ENCODE results near the gene RESP18. TPM values are rescaled to one million over a fixed set of nuclear protein-coding genes. Genes with fewer than 3 reads are reported as not detected.
"Not testable (repeated sequence)": the region's sequence is repeated elsewhere in the genome, so short reads cannot be mapped to it uniquely, and the experiment has no call there.

Gene RESP18
- total RNA-seq, 1 experiment from 2014 or later = not detected

DNA sequence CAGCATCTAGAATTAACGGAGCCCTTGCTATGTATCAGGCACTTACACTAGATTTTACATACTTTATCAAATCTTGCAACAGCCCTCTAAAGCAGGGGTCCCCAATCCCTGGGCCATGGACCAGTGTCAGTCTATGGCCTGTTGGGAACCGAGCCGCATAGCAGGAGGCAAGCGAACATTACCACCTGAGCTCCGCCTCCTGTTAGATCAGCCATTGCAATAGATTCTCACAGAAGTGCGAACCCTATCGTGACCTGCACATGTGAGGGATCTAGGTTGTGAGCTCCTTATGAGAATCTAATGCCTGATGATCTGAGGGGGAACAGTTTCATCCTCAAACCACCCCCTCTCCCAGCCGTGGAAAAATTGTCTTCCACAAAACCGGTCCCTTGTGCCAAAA lies 39.9 kb downstream of the RESP18 start:
- no peak for DNase-seq (ENCODE audit: low read depth)

DNA sequence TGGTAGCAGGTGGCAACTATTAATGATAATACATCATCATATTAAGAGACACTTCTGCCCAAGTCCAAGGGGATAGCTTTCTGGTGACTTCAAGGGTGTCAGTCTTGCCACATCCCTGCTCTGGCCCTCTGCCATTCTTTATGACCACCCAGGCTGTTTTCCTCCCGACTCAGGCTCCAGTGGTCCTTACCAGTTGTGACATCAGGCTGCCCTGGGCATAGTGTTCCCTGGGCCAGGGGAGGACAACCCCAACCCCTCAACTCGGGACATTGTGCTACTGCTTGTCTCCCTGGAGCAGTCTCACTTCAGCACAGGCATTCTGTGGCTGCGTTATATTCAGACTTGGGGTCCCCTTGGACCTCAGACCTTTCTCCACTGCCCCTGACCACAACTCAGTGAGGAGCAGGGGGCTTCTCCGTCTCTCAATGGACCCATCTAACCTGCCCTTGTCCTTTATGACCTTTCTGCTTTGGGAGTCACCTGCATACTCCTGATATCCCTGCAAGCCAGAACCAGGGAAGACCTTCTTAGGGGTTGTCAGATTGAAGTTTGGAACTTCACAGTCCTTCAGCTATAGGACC lies 40.5 kb downstream of the RESP18 start:
- DNase-seq (ENCODE audit: low read depth) = no peak

DNA sequence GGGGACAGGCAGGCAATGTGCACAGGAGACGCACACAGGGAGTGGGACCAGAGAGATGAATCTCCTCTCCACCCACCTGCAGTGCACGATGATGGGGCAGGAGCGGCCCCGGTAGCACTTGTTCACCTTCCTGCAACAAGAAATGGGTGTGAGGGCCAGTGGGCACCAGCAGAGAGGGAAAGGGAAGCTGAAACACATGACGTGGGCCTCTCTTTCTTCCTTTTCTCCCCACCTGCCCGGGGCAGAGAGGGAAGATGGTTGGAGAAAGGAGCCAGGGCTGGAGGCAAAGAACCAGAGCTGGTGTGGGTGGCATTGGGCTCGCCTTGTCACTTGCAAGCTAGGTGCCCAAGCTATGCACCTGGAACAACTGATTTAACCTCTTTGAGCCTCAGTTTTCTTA lies 41.1 kb downstream of the RESP18 start:
- no peak for DNase-seq (ENCODE audit: low read depth)

DNA sequence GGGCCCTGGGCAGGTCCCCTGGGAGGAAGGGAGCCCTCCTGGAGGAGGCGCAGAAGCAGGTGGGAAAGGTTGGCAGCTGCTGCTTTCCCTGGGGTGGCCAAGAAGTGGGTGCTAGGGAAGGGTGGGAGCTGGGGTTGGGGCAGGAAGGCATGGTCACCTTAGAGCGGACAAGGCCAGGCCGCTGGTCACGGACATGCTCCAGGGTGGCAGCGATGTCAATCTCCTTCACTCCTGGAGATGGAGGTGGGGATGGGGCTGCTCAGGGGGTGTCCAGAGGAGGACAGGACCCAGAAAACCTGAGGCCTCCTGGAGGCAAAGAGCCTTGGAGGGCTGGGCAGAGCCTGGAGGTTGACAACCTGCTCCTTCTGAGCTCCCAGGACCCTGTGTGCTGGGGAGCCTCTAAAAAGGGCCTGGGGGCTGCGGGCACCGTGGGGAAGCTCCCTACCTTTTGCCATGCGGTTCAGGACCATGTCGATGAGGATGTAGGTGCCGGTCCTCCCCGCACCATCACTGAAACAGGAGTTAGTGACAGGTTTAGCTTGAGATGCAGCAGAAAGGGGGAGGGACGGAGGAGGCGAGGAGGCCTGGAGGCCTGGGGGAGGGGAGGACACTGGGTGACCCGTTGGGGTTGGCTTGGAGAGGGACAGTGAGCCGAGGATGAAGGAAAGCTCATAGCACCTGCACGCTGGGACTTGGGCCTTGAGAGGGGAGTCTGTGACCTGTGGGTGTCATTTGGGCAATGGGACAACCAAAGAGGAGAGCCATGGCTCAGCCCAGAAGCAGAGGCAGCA lies 42.0 kb downstream of the RESP18 start:
- DNase-seq (ENCODE audit: low read depth) = no peak

DNA sequence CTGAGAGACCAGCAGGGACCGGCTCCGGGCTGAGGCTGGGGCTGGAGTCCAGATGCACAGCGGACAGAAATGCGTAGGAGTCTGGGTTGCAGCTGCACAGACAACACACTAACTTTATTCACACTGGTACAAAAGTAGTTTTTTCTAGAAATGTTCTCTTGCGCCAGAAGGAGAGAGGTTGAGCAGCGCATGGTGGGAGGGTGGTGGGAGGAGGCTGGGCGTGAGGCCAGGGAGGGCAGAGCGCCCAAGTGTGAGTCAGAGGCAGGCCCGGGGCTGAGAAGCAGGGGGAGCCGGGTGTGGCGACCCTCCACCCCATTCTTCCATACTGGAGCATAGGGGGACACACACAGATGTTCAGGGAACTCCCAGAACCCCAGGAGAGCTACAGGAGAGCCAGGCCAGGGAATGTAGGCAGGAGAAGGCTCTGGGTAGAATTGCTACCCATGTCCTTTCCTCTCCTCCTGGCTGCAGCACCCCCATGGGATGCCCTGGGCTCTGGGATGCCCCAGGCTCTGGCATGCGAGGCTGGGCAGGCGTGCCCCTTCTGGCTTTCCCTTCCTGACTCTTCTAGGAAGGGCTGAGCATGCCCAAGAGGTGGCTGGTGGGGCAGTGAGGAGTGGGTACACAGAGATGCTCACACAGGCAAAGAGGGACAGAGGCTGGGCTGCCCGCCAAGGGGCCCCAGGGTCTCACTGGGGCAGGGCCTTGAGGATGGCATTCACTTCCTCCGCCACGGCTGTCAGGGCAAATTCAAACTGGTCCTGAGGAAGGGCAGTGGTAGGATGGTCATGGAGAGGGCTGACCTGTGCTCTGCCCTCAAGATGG lies 42.8 kb downstream of the RESP18 start:
- peak; percentile 93 for DNase-seq (ENCODE audit: low read depth)

DNA sequence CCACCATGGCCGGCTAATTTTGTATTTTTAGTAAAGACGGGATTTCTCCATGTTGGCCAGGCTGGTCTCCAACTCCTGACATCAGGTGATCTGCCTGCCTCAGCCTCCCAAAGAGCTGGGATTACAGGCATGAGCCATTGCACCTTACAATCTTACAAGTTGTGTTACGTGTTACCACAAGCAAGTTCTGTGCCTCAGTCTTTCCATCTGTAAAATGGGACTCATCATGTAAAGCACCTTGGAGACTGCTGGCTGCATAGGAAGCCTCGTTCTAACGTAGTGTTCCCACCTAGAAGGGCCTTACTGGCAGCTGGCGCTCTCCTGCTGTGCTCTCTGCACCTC lies 43.4 kb downstream of the RESP18 start:
- no peak for DNase-seq (ENCODE audit: low read depth)

DNA sequence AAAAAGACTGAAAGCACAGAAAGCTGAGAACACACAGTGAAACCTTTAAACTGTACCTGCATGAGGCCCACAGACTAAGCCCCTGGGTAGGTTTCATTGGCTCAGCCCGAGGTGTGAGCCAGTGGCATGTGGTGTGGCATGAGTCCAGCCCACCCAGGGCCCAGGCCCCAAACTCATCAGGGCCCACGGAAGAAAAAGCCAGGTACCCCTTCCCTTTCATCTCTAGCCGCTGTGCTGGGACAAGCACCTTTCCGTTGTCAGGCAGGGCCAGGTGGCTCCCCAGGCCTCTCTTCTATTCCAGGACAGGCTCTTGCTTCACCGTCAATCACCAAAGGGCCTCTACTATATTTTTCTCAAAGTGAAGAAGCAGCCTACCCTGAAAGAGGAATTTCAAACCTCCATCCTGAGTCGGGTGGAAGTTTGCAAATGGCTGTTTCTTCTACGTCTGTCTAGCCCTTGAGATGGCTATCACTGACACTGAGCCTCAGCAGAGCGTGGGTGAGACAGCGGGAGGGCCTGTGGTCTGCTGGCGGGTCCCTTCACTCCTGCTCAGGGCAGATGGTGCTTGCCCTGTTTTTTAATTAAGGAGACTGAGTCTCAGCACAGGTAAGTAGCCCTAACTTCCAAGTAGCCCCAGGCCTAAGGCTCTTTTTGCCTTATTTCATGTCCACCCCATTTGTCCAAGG lies 44.8 kb downstream of the RESP18 start:
- DNase-seq (ENCODE audit: low read depth) = no peak

DNA sequence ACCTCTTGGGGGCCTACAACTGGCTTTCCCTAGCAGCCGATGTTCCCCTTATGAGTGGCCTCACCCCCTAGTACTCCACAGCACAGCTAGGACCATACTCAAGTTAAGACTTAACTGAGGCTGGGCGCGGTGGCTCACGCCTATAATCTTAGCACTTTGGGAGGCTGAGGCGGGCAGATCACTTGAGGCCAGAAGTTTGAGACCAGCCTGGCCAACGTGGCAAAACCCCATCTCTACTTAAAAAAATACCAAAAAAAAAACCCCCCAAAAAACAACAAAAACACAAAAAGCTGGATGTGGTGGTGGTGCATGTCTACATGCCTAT lies 45.5 kb downstream of the RESP18 start:
- not testable (repeated sequence) for DNase-seq (ENCODE audit: low read depth)

DNA sequence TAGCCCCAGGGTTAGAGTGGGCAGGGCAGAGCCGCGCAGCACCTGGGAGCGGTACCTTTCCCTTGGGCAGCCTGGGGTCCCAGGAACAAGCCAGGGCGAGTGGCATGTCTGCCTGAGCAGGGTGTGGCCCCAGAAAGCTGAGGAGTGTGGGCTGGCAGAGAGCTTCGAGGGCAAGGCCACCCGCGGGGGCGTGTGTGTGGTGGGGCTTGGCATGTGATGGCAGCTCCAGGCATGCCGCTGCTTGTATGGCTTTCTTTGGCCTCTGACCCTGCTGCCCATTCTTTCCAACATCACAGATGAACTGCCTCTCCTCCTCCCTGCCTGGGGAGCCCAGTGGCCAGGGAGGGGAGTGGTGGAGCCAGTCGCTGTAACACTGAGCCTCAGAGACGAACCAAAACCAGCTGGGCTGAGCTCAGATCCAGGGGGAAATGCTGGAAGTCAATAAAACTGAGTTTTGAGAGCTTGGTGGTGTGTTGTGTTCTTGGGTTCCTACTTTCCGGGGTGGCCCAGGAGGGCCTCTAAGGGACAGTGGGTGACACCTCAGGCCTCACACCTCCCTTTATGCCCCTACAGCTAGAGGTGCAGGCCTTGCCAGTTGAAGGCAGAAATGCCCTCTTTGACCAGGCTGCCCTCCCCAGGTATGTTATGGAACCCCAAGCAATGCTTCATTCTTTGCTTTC lies 46.0 kb downstream of the RESP18 start:
- DNase-seq (ENCODE audit: low read depth) = no peak

DNA sequence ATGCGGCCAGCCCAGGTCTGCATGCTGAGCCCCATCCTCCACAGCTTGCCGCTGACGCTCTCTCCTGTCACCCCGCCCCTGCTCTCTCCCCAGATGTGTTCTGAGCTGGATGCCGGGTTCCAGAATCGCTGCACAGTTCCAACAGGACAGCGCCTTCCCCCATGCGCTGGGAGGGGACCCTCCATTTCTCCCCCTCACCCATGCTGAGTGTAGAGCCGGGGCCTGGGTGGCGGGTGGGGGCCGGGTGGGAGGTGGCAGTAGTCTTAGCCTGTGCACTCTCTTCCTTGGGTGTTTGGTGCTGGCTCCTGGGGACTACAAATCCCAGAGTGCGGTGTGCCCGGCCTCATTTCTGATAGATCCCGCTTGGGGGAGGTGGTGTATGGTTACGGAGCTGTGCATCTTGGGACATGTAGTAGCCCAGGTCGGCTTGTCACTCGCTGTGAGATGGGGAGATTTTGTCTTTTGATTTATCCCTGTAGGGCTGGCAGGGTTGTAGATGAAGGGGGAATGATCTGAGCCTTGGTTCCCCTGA lies 46.6 kb downstream of the RESP18 start:
- no peak for DNase-seq (ENCODE audit: low read depth)

DNA sequence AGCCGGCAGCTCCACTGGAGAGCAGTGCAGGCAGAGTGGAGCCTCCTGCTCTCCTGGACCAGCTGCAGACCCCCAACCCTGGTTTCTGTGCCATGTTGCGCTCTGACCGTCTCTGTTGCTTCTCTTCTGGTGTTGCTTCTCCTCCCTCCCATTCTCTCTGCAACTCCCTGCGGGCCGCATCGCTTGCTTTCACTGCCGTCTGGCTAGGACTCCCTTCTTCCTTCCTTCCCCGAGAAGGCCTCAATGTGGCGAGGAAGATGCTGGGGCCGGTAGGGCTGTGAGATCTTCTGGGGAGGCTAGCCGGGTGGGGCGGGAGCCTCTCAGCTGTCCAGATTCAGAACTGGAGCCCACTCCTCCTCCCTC lies 47.2 kb downstream of the RESP18 start:
- DNase-seq (ENCODE audit: low read depth) = no peak

DNA sequence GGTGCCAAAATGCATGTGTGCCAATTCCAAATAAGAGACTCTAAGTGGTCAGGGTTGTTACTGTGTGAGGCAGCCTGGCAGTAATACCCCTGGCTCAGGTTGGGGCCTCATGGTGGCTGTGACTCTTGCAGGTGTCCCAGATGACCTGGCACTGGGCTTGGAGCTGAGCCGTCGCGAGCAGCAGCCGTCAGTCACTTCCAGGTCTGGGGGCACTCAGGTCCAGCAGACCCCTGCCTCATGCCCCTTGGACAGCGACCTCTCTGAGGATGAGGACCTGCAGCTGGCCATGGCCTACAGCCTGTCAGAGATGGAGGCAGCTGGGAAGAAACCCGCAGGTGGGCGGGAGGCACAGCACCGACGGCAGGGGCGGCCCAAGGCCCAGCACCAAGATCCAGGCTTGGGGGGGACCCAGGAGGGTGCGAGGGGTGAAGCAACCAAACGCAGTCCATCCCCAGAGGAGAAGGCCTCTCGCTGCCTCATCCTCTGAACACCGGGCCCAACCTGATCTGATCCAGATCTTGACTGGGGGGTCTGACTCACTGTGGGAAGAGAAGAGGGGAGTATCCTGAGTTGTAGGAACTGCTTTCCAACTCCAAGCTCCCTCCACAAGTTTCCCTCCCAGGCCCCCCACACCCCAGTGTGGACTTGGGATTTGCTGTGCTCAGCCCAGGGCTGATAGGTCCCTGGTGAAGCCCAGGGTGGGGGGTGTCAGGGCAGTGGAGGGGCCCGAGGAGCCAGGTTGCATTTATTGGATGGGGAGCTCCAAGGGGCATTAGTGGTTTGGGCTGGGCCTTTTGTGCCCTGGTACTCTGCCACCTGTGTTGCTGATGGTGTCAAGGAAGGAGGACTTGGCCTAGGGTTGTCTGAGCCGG lies 47.8 kb downstream of the RESP18 start:
- DNase-seq (ENCODE audit: low read depth) = no peak

DNA sequence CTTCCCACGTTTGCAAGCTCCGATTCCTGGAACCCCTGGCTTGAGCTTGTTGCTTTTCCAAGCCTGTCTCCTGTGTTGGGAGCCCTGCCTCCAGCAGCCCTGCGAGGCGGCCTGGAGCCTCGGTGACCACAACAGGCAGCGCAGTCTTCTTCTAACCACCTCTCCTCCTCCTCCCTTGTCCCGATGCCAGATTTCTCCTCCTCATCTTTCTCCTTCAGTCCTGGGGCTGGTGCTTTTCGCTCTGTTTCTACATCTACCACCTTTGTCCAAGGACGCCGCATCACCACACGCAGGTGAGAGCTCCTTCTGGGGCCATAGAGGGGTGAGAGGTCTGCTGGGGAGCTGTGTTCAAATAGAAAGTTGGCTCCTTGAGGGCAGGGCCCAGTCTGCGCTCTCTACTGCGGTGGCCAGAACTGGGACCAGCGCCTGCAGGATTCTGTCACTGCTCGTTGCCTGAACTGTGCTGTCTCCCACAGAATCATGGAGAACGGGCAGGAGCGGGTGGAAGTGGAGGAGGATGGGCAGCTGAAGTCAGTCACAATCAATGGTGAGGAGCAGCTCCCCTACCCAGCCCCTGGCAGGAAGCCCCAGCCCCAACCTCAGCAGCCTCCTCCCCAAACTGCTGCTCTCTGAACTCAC lies 49.5 kb downstream of the RESP18 start:
- no peak for DNase-seq (ENCODE audit: low read depth)

DNA sequence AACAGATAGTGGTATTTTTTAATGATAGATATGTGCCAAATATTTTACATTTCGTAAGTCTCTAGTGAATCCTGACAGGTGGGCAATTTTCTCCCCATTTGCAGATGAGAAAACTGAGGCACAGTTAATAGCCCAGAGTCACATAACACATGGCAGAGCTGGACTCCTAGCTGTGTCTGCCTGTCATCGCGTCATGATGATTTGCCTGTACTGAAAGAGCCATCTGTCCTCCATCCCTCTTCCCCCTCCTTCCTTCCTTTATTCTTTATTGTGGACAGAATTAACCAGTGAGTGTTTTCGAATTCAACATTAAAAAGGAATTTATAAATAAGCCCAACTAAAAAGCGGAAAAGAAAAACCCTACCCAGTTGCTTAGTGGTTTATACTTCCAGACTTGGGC lies 50.2 kb downstream of the RESP18 start:
- no peak for DNase-seq (ENCODE audit: low read depth)

DNA sequence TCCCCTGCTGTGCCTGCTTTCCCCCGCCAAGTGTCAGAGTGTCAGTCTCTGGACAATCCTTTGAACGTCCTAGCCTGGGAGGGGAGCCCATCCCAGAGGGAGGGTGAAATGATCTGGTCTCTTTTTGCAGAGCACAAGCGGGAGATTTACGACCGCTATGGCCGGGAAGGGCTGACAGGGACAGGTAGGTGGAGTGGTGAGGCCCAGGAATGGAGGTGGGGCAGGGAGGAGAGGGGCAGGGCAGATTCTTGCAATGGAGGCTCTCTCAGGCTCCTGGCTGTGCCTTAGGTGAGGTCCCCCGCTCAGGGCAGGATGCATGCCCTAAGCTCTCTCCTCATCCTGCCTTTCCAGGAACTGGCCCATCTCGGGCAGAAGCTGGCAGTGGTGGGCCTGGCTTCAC lies 51.0 kb downstream of the RESP18 start:
- DNase-seq (ENCODE audit: low read depth) = no peak

DNA sequence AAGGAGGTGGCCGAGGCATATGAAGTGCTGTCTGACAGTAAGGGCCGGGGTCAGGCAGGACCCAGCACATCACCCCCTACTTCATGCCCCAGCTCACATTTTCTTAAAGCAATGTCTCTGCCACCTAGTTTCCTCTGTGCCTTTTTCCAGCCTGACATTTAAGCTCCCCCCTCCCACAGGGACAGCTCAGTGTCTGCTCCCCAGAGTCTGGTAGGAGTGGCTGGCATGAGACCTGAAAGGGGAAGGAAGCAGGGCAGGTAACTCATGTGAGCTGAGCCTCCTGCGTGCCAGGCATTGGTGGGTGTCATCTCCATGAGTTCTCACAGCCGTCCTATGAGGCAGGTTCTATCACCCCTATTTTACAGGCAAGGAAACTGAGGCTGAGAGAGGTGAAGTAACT lies 51.9 kb downstream of the RESP18 start:
- DNase-seq (ENCODE audit: low read depth) = no peak

DNA sequence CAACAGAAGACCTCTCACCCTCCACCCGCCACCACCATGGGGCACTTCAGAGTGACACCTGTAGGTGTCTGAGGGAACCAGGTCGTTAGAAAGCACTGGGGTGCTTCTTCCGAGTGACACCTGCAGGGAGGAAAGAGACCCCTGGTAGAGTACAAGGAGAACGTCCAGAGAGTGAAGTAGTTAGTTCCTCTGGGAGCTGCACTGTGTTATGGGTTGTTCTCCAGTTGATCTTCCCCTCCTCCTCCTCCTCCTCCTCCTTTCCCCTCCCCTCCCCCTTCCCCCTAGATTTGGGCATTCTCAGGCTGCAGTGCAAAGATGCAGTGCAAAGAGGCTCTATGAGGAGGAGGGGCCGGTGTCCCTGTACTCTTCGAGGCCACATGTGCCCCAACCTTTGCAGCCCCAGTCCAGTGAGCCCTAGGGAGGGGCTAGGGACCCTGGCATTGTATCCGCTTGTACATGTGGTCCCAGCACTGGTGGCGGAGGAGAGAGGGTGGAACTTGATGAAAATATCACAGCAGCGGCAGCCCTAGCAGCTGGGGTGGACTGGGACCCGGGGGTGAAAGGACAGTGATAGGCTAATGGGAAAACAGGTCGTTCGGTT lies 52.5 kb downstream of the RESP18 start:
- no peak for DNase-seq (ENCODE audit: low read depth)

DNA sequence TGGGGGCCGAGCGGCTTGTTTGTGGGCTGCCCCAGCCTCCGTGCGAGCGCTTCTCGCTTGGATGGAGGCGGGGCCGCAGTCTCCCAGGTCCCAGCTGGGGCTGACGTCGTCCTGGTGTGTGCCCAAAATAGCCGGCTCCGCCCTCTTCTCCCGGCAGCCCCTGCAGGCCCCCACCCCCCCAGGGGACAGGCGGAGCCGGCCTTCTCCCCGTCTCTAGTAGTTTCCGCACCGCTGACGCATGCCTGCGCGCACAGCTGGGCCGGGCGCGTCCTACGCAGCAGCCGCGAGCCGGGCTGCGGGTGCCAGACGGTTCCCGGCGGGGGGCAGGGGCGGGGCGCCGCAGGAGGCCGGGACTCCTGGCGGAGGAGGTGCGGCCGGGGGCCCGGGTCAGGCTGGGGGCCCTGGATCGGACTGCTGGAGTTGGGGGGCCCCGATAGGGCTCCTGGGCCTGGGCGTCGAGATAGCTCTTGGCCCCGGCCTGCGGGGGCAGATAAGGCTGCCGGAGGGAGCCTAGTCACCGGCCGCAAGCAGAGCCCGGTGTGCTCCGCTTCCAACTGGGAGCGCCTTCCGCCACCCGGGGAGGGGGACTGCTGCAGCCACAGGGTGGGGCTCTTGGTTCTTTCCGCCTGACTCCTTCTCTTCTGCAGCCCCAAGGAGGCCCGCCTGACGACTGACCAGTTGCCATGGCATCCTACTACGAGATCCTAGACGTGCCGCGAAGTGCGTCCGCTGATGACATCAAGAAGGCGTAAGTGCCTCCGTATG lies 53.2 kb downstream of the RESP18 start, which contains the start of gene DNAJB2:
Gene DNAJB2, plus strand, starts transcription at position 216 of the 765 bp plus-strand sequence. Its CDS starts 468 bp downstream, at position 684.
- peak; percentile 99 for DNase-seq (ENCODE audit: low read depth)

DNA sequence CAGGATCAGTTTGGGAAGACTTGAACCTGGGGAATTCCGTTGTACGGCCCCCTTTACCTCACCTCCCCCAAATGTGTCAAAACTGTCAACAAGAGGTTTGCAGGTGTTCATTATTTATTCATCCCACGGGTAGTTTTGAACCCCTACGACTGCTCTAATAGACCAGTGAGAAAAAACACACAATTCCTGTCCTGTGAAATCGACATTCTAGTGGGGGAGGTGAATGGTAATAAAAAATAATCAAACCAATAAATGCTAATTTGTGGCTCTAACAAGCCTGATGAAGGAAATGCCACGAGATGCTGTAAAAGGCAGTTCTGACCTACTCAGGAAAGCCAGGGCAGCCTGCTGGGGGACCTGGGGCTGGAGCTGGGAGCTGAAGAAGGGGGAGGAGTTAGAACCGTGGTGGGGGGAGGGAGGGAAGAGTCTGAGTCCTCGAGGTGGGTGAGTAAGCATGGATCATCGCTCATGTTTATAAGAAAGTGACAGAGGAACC lies 53.8 kb downstream of the RESP18 start:
- DNase-seq (ENCODE audit: low read depth) = no peak
